Memory B cell (primary cell): ENCODE results near the gene CCDC69.

Experiments
- ATAC-seq: fragments of 150-1000 bp; cut with Tn5 transposase; 2 replicates; pipeline ENCODE4 v1.10.0; 2021; ENCODE audit warnings: low read depth, mild to moderate bottlenecking, moderate library complexity
- DNase-seq, 2 donors: peaks; one replicate each; pipeline ENCODE4 v3.0.0; 2022; ENCODE audit warnings: low spot score in 2 of 2
- H3K27ac Mint-ChIP-seq: one replicate; pipeline ENCODE4 v1.8.0; 2022; ENCODE audit warnings: mild to moderate bottlenecking, moderate library complexity, mixed read lengths
- H3K27me3 Mint-ChIP-seq: one replicate; pipeline ENCODE4 v1.8.0; 2022; ENCODE audit warnings: mixed read lengths
- H3K36me3 Mint-ChIP-seq: one replicate; pipeline ENCODE4 v1.8.0; 2022; ENCODE audit warnings: mild to moderate bottlenecking, mixed read lengths
- H3K4me1 Mint-ChIP-seq: one replicate; pipeline ENCODE4 v1.8.0; 2022; ENCODE audit warnings: mixed read lengths
- H3K4me3 Mint-ChIP-seq: one replicate; pipeline ENCODE4 v1.8.0; 2022; ENCODE audit warnings: mild to moderate bottlenecking, moderate library complexity, mixed read lengths
- H3K9me3 Mint-ChIP-seq: one replicate; pipeline ENCODE4 v1.8.0; 2022; ENCODE audit warnings: mixed read lengths

CCDC69 gene

DNA sequence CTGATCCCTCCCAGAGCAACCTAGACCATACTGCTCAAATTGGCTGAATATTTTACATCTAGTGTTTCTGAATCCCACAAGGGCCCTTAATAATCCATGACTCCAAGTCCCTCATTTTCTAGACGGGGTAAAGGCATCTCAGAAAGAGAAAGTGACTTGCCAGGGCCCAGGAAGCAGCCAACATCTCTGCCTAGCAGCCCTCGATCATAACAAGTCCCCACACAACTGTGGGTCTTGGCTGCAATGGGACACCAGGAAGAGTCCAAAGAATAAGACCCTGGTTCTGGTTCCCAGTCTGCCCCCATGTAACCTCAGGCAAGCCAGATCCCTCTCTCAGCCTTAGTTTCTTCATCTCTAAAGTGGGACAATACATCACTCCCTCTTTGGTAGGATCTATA is 72.6 kb downstream of the CCDC69 start:
- Mint-ChIP-seq H3K4me1 (peaks cover 79% of the 10 kb centered on the region), H3K9me3 (no peaks in the 10 kb centered on the region), H3K27ac (peak overlapping the region; percentile 93), H3K4me3 (peak overlapping the region; percentile 47), H3K36me3 (peaks cover 19% of the 10 kb centered on the region), H3K27me3 (no peaks in the 10 kb centered on the region)
- no peak for ATAC-seq
- DNase-seq, result no peak

DNA sequence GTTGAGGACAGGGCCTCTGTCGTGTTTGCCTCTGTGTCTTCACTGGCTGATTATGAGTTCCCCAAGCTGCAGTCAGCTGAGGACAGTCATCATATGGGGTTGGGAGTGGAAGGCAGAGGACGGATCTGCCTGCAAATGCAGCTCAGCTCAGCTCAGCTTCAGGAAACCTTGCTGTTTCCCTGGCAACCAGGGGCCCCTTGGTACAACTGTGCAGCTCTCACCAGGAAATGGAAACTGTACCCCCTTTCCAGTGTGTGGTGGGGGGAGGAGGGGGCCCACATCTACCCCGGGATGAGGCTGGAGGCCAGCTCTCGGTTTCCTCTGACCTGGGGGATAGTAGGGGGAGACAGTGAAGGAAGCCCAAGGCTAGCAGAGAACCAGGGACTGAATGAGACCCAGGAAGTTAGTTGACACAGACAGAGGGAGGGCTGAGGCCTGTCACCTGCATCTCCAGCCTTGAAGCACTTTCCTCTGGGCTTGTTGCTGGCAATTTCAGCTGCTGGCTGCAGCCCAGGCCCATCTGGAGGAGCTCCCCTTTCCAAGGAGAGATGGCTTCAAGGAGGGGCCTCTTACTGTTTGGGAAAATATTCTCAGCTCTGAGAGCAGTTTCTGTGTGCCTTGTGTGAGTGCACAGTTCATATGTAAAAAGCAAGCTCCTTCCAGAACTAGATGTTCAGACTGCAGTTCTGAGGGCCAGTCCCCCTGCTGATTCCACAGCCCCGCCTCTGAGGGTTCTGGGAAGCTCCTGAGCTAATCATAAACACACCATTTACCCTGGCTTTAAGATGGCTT is 73.2 kb downstream of the CCDC69 start:
- H3K27me3 Mint-ChIP-seq, result no peaks in the 10 kb centered on the region
- peaks cover 81% of the 10 kb centered on the region for H3K4me1 Mint-ChIP-seq
- H3K4me3 Mint-ChIP-seq, result peak overlapping the region; percentile 47
- H3K27ac Mint-ChIP-seq, result peak overlapping the region; percentile 93
- H3K9me3 Mint-ChIP-seq, result no peaks in the 10 kb centered on the region
- ATAC-seq (peak; percentile 63), DNase-seq (peak; percentile 30 to 41)
- peaks cover 23% of the 10 kb centered on the region for H3K36me3 Mint-ChIP-seq

DNA sequence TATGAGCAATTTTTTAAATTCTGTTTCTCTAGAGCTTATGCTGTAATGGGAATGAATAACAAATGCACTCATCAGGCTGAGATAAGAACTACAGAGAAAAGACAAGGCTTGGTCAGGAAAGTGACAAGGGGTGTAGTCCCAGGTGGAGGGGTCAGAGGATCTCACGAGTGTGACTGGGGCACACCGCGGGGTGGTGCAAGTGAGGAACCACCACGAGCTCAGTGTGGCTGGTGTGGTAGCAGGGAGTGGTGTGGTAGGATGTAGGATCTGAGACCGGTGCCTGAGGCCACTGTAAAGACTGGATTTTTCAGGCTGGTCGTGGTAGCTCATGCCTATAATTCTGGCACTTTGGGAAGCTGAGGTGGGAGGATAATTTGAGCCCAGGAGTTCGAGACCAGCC is 75.3 kb downstream of the CCDC69 start:
- ATAC-seq (no peak), DNase-seq (no peak)
- H3K27ac Mint-ChIP-seq, result peak overlapping the region; percentile 93
- no peaks in the 10 kb centered on the region for H3K9me3 Mint-ChIP-seq
- peaks cover 27% of the 10 kb centered on the region for H3K36me3 Mint-ChIP-seq
- H3K27me3 Mint-ChIP-seq, result no peaks in the 10 kb centered on the region
- H3K4me1 Mint-ChIP-seq, result peaks cover 86% of the 10 kb centered on the region
- peak overlapping the region; percentile 55 for H3K4me3 Mint-ChIP-seq

DNA sequence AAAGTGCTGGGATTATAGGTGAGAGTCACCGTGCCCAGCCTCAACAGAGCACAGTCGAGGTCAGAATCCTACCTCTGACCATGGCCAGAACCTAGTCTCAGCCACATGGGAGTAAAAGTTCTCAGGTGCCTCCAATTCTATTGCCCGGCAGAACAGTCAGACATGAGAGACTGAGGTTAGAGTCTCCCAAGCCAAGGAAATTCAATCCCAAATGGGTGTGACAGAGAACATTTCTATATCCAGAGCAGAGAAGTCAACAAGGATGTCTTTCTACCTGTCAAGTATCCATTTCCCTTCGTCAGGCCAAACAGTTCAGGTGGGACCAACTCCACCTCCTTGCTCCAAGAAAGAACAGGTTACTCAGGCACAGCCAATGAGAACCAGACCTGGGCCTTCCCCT is 76.9 kb downstream of the CCDC69 start:
- Mint-ChIP-seq H3K9me3 (no peaks in the 10 kb centered on the region), H3K27me3 (no peaks in the 10 kb centered on the region), H3K36me3 (peaks cover 30% of the 10 kb centered on the region), H3K27ac (no peak overlapping the region), H3K4me3 (no peak overlapping the region), H3K4me1 (peaks cover 87% of the 10 kb centered on the region)
- DNase-seq (no peak), ATAC-seq (no peak)

DNA sequence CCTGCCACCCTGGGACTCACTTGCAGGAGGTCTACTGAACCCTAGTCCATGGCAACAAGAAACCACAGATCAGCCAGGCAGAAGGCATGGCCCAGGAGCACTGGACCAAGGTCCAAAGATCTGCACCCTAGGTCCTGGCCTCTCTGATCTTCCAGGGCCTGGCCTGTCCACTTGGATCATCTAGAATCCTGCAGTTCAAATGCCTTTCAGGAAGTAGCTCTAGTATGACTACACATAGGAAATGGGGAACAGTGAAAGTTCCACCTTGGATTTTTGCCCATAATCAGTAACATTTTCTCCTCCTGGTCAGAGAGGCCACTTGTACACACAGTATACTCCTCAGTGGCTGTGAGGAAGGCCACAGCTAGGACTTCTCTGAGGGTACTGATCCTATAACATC is 77.8 kb downstream of the CCDC69 start:
- DNase-seq, result no peak
- Mint-ChIP-seq H3K4me3 (peak overlapping the region; percentile 49), H3K27me3 (no peaks in the 10 kb centered on the region), H3K36me3 (peaks cover 30% of the 10 kb centered on the region), H3K9me3 (no peaks in the 10 kb centered on the region), H3K27ac (peak overlapping the region; percentile 84), H3K4me1 (peaks cover 87% of the 10 kb centered on the region)
- no peak for ATAC-seq

DNA sequence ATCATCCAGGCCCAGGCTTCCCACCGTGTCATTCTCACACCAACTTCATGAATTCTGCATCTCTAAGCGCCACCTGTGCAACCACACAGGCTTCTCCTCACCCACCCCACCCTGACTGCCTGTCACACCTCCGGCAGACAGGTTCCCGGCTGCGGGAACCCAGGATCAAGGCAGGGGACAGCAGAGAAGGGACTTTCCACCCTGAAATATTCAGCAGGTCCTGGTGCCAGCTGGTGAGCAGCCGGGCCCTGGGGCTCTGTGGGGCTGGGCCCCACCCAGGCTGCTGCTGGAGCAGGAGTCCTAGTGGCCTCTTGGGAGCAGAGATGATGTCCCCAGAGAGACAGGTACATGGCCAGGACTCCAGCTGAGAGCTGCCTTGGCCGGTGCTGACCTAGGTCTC is 79.0 kb downstream of the CCDC69 start:
- peaks cover 81% of the 10 kb centered on the region for H3K4me1 Mint-ChIP-seq
- peak overlapping the region; percentile 24 for H3K4me3 Mint-ChIP-seq
- H3K27ac Mint-ChIP-seq, result peak overlapping the region; percentile 84
- H3K27me3 Mint-ChIP-seq, result no peaks in the 10 kb centered on the region
- no peak for ATAC-seq
- no peaks in the 10 kb centered on the region for H3K9me3 Mint-ChIP-seq
- H3K36me3 Mint-ChIP-seq, result peaks cover 30% of the 10 kb centered on the region
- DNase-seq, result no peak

DNA sequence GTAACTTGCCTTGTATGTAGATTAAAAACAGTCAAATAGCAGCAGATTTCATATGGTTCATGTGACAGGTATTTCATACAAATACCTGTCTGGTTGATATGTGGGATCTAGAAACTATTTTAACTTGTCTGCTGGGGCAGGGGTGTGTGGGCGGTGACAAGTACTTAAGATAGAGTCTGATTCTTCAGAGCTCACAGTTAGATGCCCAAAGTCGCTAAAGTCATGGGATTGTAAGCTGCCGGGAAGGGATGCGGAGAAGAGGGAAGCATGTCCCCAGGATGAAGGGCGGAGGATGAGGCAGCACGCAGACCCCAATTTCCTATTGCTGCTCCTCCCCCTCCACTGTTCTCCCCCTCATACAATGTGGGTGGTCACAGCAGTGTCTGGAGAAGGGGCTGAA is 79.6 kb downstream of the CCDC69 start:
- H3K4me1 Mint-ChIP-seq, result peaks cover 79% of the 10 kb centered on the region
- peak overlapping the region; percentile 84 for H3K27ac Mint-ChIP-seq
- H3K36me3 Mint-ChIP-seq, result peaks cover 31% of the 10 kb centered on the region
- H3K4me3 Mint-ChIP-seq, result peak overlapping the region; percentile 24
- ATAC-seq (no peak), DNase-seq (no peak)
- H3K9me3 Mint-ChIP-seq, result no peaks in the 10 kb centered on the region
- H3K27me3 Mint-ChIP-seq, result no peaks in the 10 kb centered on the region

DNA sequence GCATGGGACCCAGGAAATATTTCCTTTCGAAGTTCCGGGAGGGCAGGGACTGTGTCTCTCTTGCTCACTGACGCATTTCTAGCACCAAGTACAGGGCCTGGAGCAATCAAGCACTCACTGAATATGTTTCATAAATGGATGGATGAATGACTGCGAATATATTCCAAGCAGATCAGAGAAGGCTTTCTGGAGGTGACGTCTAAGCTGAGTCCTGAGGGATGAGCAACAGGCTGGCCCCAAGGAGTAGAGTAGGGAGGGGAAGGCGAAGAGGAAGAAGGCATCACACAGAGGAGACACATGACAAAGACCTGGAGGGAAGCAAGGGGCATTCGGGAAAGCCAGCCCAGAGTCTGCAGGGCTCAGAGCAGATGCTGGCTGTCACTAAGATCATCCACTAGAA is 80.2 kb downstream of the CCDC69 start:
- DNase-seq (no peak), ATAC-seq (no peak)
- H3K36me3 Mint-ChIP-seq, result peaks cover 33% of the 10 kb centered on the region
- peak overlapping the region; percentile 84 for H3K27ac Mint-ChIP-seq
- no peaks in the 10 kb centered on the region for H3K9me3 Mint-ChIP-seq
- peak overlapping the region; percentile 36 for H3K4me3 Mint-ChIP-seq
- peaks cover 78% of the 10 kb centered on the region for H3K4me1 Mint-ChIP-seq
- H3K27me3 Mint-ChIP-seq, result no peaks in the 10 kb centered on the region

DNA sequence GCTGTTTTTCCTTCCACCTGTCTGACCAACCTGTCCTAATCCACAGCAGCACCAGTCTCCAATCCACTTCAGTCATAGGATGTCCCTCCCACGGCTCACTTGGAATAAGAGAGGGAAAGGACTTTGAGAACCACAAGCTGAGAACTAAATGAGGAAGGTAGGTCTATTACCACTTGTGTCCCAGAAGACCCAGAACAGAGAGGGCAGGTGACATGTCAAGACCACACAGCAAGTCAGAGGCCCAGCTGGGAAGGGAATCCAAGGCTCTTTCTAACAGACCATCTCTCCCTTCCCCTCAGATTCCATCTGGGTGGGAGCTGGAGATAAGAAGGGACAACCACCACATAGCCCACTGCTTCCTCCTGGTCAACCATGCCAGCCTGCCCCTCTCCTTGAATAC is 81.0 kb downstream of the CCDC69 start:
- no peak for DNase-seq
- H3K4me3 Mint-ChIP-seq, result peak overlapping the region; percentile 59
- peak overlapping the region; percentile 84 for H3K27ac Mint-ChIP-seq
- H3K4me1 Mint-ChIP-seq, result peaks cover 78% of the 10 kb centered on the region
- H3K9me3 Mint-ChIP-seq, result no peaks in the 10 kb centered on the region
- H3K36me3 Mint-ChIP-seq, result peaks cover 35% of the 10 kb centered on the region
- ATAC-seq, result no peak
- no peaks in the 10 kb centered on the region for H3K27me3 Mint-ChIP-seq

DNA sequence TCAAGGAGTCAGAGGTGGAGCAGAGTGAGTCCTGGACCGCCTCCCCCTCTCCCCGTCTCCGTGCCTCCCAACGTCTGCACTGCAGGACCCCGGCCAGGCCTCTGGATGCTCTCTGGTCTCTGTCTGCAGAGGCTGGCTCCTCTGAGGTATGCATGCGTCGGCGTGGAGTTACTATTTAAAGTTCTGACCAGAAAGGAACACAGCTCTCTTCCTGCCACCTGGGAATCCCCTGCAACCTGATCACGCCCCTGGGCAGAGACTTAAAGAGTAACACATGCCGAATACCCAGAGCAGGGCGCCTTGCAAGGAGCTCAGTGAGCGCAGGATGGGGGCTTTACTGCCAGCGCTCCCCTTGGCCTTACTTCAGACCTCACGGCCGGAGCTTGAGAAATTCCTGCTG is 82.4 kb downstream of the CCDC69 start:
- Mint-ChIP-seq H3K36me3 (peaks cover 41% of the 10 kb centered on the region), H3K27me3 (no peaks in the 10 kb centered on the region), H3K9me3 (no peaks in the 10 kb centered on the region), H3K4me1 (peaks cover 77% of the 10 kb centered on the region), H3K27ac (peak overlapping the region; percentile 84), H3K4me3 (peak overlapping the region; percentile 83)
- ATAC-seq (peak; percentile 98), DNase-seq (peak; percentile 49 to 58)

DNA sequence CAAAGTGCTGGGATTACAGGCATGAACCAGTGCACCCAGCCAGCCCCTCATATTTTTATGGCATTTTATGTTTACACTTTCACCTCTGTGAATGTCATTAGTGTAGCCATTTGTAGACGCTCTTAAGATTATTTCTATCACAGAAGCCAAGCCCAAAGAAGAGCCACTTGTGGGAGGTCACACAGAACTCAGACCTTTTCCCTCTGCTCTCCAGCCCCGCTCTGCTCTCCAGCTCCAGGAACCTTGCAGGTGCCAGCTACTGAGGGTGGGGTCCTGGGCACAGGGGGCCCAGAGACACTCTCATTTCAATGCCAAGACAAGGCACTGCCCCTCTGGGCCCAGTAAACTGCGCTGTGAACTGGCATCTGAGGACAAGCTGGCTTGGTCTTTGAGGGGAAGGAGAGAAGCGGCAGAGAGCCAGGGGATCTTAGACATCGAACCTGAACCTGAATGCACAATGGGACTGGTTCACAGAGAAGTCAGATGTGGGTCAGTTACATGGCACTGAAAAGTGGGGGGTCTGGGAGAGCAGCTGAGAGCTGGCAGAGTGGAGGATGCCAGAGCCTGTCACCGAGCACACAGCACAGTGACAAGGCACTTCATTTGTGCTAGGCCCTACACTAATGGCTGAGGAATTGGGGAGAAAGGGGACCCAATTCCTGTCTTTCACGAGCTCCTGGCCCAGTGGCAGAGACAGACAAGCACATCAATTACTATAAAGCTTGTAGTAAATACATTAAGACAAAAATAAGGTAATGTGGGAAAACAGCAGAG is 83.0 kb downstream of the CCDC69 start:
- H3K9me3 Mint-ChIP-seq, result no peaks in the 10 kb centered on the region
- no peak for DNase-seq
- peaks cover 42% of the 10 kb centered on the region for H3K36me3 Mint-ChIP-seq
- ATAC-seq, result no peak
- H3K27me3 Mint-ChIP-seq, result no peaks in the 10 kb centered on the region
- H3K4me3 Mint-ChIP-seq, result peak overlapping the region; percentile 83
- H3K27ac Mint-ChIP-seq, result peak overlapping the region; percentile 84
- peaks cover 73% of the 10 kb centered on the region for H3K4me1 Mint-ChIP-seq

DNA sequence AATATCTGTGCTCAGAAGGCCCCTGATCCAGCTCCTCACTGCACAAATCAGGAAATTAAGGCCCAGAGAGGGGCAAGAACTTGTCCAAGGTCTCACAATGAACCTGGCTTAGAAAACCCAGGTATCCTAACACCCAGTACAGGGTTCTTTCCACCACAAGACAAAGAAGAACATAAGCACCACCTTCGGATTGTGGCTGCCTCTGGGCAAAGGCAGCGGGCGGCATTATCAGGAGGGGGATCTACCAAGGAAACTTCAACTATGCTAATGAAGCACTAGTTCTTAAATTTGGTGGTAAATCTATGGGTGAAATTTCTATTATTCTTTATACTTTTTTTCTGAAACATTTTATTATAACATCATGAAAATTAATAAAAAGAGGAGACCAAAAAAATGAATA is 84.2 kb downstream of the CCDC69 start:
- Mint-ChIP-seq H3K4me1 (peaks cover 72% of the 10 kb centered on the region), H3K4me3 (no peak overlapping the region), H3K27me3 (no peaks in the 10 kb centered on the region), H3K27ac (peak overlapping the region; percentile 84), H3K36me3 (peaks cover 44% of the 10 kb centered on the region), H3K9me3 (no peaks in the 10 kb centered on the region)
- no peak for DNase-seq
- no peak for ATAC-seq

DNA sequence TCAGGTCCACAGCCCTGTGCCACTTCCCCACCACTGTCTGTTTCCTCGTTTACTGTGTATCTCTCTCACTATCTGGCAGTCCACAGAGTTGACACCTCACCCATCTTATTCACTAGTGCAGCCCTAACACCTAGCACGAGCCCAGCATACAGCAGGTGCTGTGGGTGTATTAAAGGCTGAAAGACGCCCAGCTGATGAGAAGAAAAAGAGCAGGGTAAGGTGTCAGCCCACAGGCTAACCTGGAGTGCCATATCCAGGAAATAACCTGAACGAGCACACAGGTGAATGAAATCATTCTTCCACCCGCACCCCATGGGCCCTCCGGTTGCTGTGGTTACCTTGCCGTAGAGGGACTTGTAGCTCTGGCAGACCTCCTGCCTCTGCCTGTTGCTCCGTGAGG is 84.9 kb downstream of the CCDC69 start:
- DNase-seq (no peak), ATAC-seq (no peak)
- H3K9me3 Mint-ChIP-seq, result no peaks in the 10 kb centered on the region
- H3K4me3 Mint-ChIP-seq, result no peak overlapping the region
- H3K27ac Mint-ChIP-seq, result peak overlapping the region; percentile 46
- no peaks in the 10 kb centered on the region for H3K27me3 Mint-ChIP-seq
- H3K4me1 Mint-ChIP-seq, result peaks cover 71% of the 10 kb centered on the region
- peaks cover 44% of the 10 kb centered on the region for H3K36me3 Mint-ChIP-seq

DNA sequence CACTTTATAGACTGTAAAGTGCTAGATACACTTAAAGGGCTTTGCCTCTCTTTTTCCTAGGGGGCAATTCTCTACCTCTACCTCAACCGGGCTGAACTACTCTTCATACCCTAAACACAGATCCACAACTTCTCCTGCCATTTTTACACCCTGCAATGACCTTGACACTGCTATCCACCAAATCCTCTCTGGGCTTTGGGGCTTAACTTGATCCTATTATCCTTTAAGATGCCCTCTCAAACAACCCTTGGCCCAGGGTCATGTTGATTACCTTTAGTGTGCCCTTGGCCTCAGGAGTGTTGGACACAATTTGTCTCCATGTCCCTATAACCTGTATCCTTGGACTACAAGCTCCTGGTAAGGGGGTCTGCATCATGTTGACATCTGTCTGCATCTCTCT is 85.8 kb downstream of the CCDC69 start:
- no peak overlapping the region for H3K4me3 Mint-ChIP-seq
- no peaks in the 10 kb centered on the region for H3K9me3 Mint-ChIP-seq
- H3K27me3 Mint-ChIP-seq, result no peaks in the 10 kb centered on the region
- H3K27ac Mint-ChIP-seq, result peak overlapping the region; percentile 46
- ATAC-seq (no peak), DNase-seq (no peak)
- peaks cover 39% of the 10 kb centered on the region for H3K36me3 Mint-ChIP-seq
- peaks cover 71% of the 10 kb centered on the region for H3K4me1 Mint-ChIP-seq
